D341Med (cell line): ENCODE results near the gene FNIP1.
"Not testable (repeated sequence)": the region's sequence is repeated elsewhere in the genome, so short reads cannot be mapped to it uniquely, and the experiment has no call there.

Experiments used
- DNase-seq: peaks from one replicate; pipeline ENCODE4 v3.0.0; 2012; ENCODE audit warnings: low spot score

FNIP1 gene

GRCh38 chr5:131637694-131638093, 159.1 kb downstream of the FNIP1 start:
- DNase-seq, result no peak

- peak; percentile 35 for DNase-seq
Measured at GRCh38 chr5:131635684-131636572, 160.9 kb downstream of the FNIP1 start.

- peak; percentile 89 for DNase-seq
Measured at GRCh38 chr5:131634996-131635683, 161.7 kb downstream of the FNIP1 start, which contains the start of gene RAPGEF6. Gene RAPGEF6, minus strand, starts transcription at chr5:131635229. Its CDS starts 199 bp downstream, at chr5:131635030.

GRCh38 chr5:131634666-131634995, 162.2 kb downstream of the FNIP1 start:
- DNase-seq, result peak; percentile 74

GRCh38 chr5:131634238-131634637, 162.6 kb downstream of the FNIP1 start:
- DNase-seq, result no peak

GRCh38 chr5:131633830-131634229, 163.0 kb downstream of the FNIP1 start:
- no peak for DNase-seq

- DNase-seq, result no peak
Measured at GRCh38 chr5:131630963-131631350, 165.9 kb downstream of the FNIP1 start.

GRCh38 chr5:131630208-131630962, 166.4 kb downstream of the FNIP1 start:
- no peak for DNase-seq

- no peak for DNase-seq
Measured at GRCh38 chr5:131628990-131629389, 167.8 kb downstream of the FNIP1 start.

GRCh38 chr5:131627207-131627865, 169.5 kb downstream of the FNIP1 start:
- no peak for DNase-seq

- no peak for DNase-seq
Measured at GRCh38 chr5:131622633-131623032, 174.2 kb downstream of the FNIP1 start.

GRCh38 chr5:131621164-131621563, 175.7 kb downstream of the FNIP1 start:
- DNase-seq, result not testable (repeated sequence)

GRCh38 chr5:131619102-131619501, 177.7 kb downstream of the FNIP1 start:
- DNase-seq, result no peak

GRCh38 chr5:131617140-131617822, 179.5 kb downstream of the FNIP1 start:
- no peak for DNase-seq

GRCh38 chr5:131615957-131616356, 180.9 kb downstream of the FNIP1 start:
- DNase-seq, result no peak

- no peak for DNase-seq
Measured at GRCh38 chr5:131613423-131613822, 183.4 kb downstream of the FNIP1 start.

GRCh38 chr5:131611064-131611381, 185.8 kb downstream of the FNIP1 start:
- DNase-seq, result no peak

- no peak for DNase-seq
Measured at GRCh38 chr5:131610198-131611063, 186.4 kb downstream of the FNIP1 start.

GRCh38 chr5:131609774-131610173, 187.0 kb downstream of the FNIP1 start:
- DNase-seq, result no peak

GRCh38 chr5:131608597-131608996, 188.2 kb downstream of the FNIP1 start:
- no peak for DNase-seq
